SK-N-SH (cell line): ENCODE results near the gene ARFGAP1. TPM values are rescaled to one million over a fixed set of nuclear protein-coding genes. Genes with fewer than 3 reads are reported as not detected.

Experiments used
- CTCF ChIA-PET: fragments of 300-600, 350-600 bp; formaldehyde crosslinking; extraction: SDS; loops from one replicate; lab custom pipeline; 2021; lab: Yijun Ruan, JAX
- POLR2A ChIA-PET: fragments of 350-600 bp; sonication (Branson Sonifier 250); formaldehyde crosslinking; extraction: SDS; loops from one replicate; lab custom pipeline; 2020; ENCODE audit warnings: antibody characterized with exemption, inconsistent platforms; lab: Yijun Ruan, JAX
- DNase-seq: peaks from one replicate; pipeline ENCODE4 v3.0.0; 2012
- H2AFZ ChIP-seq: fragments of 200-600 bp; sonication (generic); 2 replicates; pipeline ENCODE4 v1.8.1; 2016; ENCODE audit warnings: antibody characterized with exemption, mild to moderate bottlenecking, low read depth
- H3F3A ChIP-seq: fragments of 200-600 bp; sonication (generic); replicated peaks from 2 replicates; pipeline ENCODE3; 2016; ENCODE audit warnings: antibody characterized with exemption, mild to moderate bottlenecking; ENCODE audit not compliant: insufficient read depth
- H3K27ac ChIP-seq, 2 experiments: fragments of 200-500 bp in 1 of 2; fragments of 200-600 bp in 1 of 2; sonication (Bioruptor generic) in 1 of 2; sonication (generic), shearing (Covaris generic) in 1 of 2; 2 replicates each; pipeline versions ENCODE4 v1.5.1 to v1.6.1; 2014 to 2016; ENCODE audit warnings: low read depth in 2 of 2, inconsistent platforms in 1 of 2, low read length in 1 of 2, mild to moderate bottlenecking in 1 of 2, mixed read lengths in 1 of 2
- H3K27me3 ChIP-seq: fragments of 200-600 bp; sonication (generic), shearing (Covaris generic); 2 replicates; pipeline ENCODE4 v1.6.1; 2016; ENCODE audit warnings: mixed run types; ENCODE audit not compliant: insufficient read depth
- H3K36me3 ChIP-seq, 2 experiments: fragments of 200-500 bp in 1 of 2; fragments of 200-600 bp in 1 of 2; sonication (Bioruptor generic) in 1 of 2; sonication (generic) in 1 of 2; replicated peaks in 1 of 2; 2 replicates each; pipeline versions ENCODE3 to v1.5.1; 2014 to 2016; ENCODE audit warnings: low read length in 1 of 2, mild to moderate bottlenecking in 1 of 2; ENCODE audit not compliant: insufficient read depth in 2 of 2, control insufficient read depth in 1 of 2
- H3K4me1 ChIP-seq, 2 experiments: fragments of 200-500 bp in 1 of 2; fragments of 200-600 bp in 1 of 2; sonication (Bioruptor generic) in 1 of 2; sonication (generic), shearing (Covaris generic) in 1 of 2; 2 replicates each; pipeline versions ENCODE4 v1.5.1 to v1.6.1; 2014 to 2016; ENCODE audit warnings: low read depth in 1 of 2, low read length in 1 of 2, mixed run types in 1 of 2; ENCODE audit not compliant: insufficient read depth in 2 of 2, control insufficient read depth in 1 of 2
- H3K4me2 ChIP-seq: fragments of 200-600 bp; sonication (generic), shearing (Covaris generic); 2 replicates; pipeline ENCODE4 v1.6.1; 2017; ENCODE audit warnings: mixed run types
- H3K4me3 ChIP-seq, 2 experiments: fragments of 200-500 bp in 1 of 2; fragments of 200-600 bp in 1 of 2; sonication (Bioruptor generic) in 1 of 2; sonication (generic), shearing (Covaris generic) in 1 of 2; 2 replicates each; pipeline versions ENCODE4 v1.5.1 to v1.8.1; 2014 to 2016; ENCODE audit warnings: low read depth in 2 of 2, inconsistent platforms in 1 of 2, low read length in 1 of 2, mild to moderate bottlenecking in 1 of 2, mixed read lengths in 1 of 2, moderate library complexity in 1 of 2
- H3K79me2 ChIP-seq: fragments of 200-600 bp; sonication (generic); 2 replicates; pipeline ENCODE4 v1.8.1; 2017; ENCODE audit warnings: mild to moderate bottlenecking; ENCODE audit not compliant: insufficient read depth
- H3K9ac ChIP-seq: fragments of 200-600 bp; sonication (generic); 2 replicates; pipeline ENCODE4 v1.6.1; 2017; ENCODE audit warnings: mixed run types
- H3K9me2 ChIP-seq: fragments of 200-600 bp; sonication (generic); 2 replicates; pipeline ENCODE4 v1.6.1; 2017; ENCODE audit warnings: mixed run types
- H3K9me3 ChIP-seq: fragments of 200-600 bp; sonication (generic); 2 replicates; pipeline ENCODE4 v1.6.1; 2017; ENCODE audit warnings: mixed run types, mild to moderate bottlenecking, moderate library complexity
- H4K20me1 ChIP-seq: fragments of 200-600 bp; sonication (generic); 2 replicates; pipeline ENCODE4 v1.6.1; 2017; ENCODE audit warnings: mild to moderate bottlenecking, mixed run types; ENCODE audit not compliant: insufficient read depth
- CHD2 ChIP-seq: fragments of 150-350 bp; IDR thresholded peaks from 2 replicates; pipeline ENCODE4 v1.6.1; 2018; ENCODE audit warnings: low read length; ENCODE audit not compliant: partially characterized antibody
- ELF1 ChIP-seq: IDR thresholded peaks from 2 replicates; pipeline ENCODE4 v1.4.0; 2012
- EP300 ChIP-seq, 2 experiments: IDR thresholded peaks; 2 replicates each; pipeline versions ENCODE4 v1.4.0 to v1.6.1; 2012; ENCODE audit warnings: borderline replicate concordance in 1 of 2, low read depth in 1 of 2, low read length in 1 of 2
- FOSL2 ChIP-seq: IDR thresholded peaks from 2 replicates; pipeline ENCODE4 v1.4.0; 2012; ENCODE audit warnings: low read depth, mild to moderate bottlenecking, moderate library complexity, borderline replicate concordance
- FOXJ3 ChIP-seq: sonication (generic); formaldehyde crosslinking; IDR thresholded peaks from 2 replicates; pipeline ENCODE4 v1.5.1; 2020; ENCODE audit warnings: mild to moderate bottlenecking, missing genetic modification reagents
- GABPA ChIP-seq: IDR thresholded peaks from 2 replicates; pipeline ENCODE4 v1.4.0; 2012; ENCODE audit warnings: low read depth, mild to moderate bottlenecking
- MEF2A ChIP-seq: IDR thresholded peaks from 2 replicates; pipeline ENCODE4 v1.4.0; 2012; ENCODE audit warnings: low read depth, borderline replicate concordance
- MXI1 ChIP-seq: IDR thresholded peaks from 2 replicates; pipeline ENCODE4 v1.6.1; 2012; ENCODE audit warnings: mild to moderate bottlenecking, low read depth, low read length, improper control_type of control experiment
- NFIC ChIP-seq: IDR thresholded peaks from 2 replicates; pipeline ENCODE4 v1.4.0; 2012; ENCODE audit warnings: borderline replicate concordance
- NRF1 ChIP-seq: IDR thresholded peaks from 2 replicates; pipeline ENCODE4 v1.6.1; 2012; ENCODE audit warnings: low read depth, mild to moderate bottlenecking, low read length
- PBX3 ChIP-seq: IDR thresholded peaks from 2 replicates; pipeline ENCODE4; 2012
- POLR2AphosphoS5 ChIP-seq: IDR thresholded peaks from 2 replicates; pipeline ENCODE4 v1.6.1; 2012; ENCODE audit warnings: low read depth, low read length
- RAD21 ChIP-seq: IDR thresholded peaks from 2 replicates; pipeline ENCODE4 v1.6.1; 2012; ENCODE audit warnings: mild to moderate bottlenecking, low read length
- RFX5 ChIP-seq: IDR thresholded peaks from 2 replicates; pipeline ENCODE4 v1.6.1; 2012; ENCODE audit warnings: mild to moderate bottlenecking, improper control_type of control experiment, low read length
- SIN3A ChIP-seq: IDR thresholded peaks from 2 replicates; pipeline ENCODE4 v1.6.1; 2012; ENCODE audit warnings: low read depth, mild to moderate bottlenecking, low read length, moderate library complexity, borderline replicate concordance
- TCF12 ChIP-seq: IDR thresholded peaks from 2 replicates; pipeline ENCODE4 v1.4.0; 2012
- TEAD4 ChIP-seq: IDR thresholded peaks from 2 replicates; pipeline ENCODE4 v1.4.0; 2012; ENCODE audit warnings: mild to moderate bottlenecking, borderline replicate concordance; ENCODE audit not compliant: insufficient read depth
- YY1 ChIP-seq: IDR thresholded peaks from 2 replicates; pipeline ENCODE4 v1.4.0; 2012; ENCODE audit warnings: low read depth, mild to moderate bottlenecking
- WGBS: methylation state at CpG from one replicate; pipeline ENCODE4 v1.1.6; 2017; ENCODE audit warnings: low lambda C conversion rate; 5-methylcytosine and 5-hydroxymethylcytosine counted together
- polyA plus RNA-seq, 3 experiments: library from polyadenylated mRNA; depleted of rRNA; stranded (reverse); fragments of >200 nt; gene quantifications; 2 replicates each; pipeline ENCODE4 v1.2.3, GENCODE V29; 2012
- TF ChIP-seq, protein P1 (sequence below): IDR thresholded peaks from 2 replicates; pipeline ENCODE4 v1.6.1; 2012; ENCODE audit warnings: mild to moderate bottlenecking, low read depth, low read length, moderate library complexity
- TF ChIP-seq, protein P2 (sequence below): IDR thresholded peaks from 2 replicates; pipeline ENCODE4 v1.4.0; 2012; ENCODE audit warnings: low read depth

Gene ARFGAP1
- polyA plus RNA-seq, 1 of the 3 experiments (the other 2 are of a cell fraction): 72.7 TPM

DNA sequence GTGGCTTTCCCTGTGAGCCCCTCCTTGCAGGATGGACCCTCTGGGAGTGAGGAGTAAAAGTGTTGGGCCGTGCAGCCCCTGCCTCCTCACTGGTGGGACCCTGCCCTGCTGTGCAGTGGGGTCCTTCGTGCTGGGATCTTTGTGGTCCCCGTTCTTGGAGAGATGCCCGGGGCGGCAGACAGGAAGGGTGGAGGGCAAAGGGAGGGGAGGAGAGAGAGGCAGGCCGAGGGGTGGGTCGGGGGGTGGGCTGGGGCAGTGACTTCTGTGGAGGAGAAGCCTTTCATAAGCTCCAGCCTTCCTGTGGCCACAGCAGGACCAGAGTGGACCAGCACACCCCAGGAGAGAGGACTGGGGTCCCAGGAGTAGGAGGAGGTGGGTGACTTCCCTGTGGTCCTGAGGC, 20.3 kb downstream of the ARFGAP1 start, which contains the start of gene COL20A1:
COL20A1 (plus strand) TSS at position 283 of the 400 bp plus-strand sequence. CDS start 1,922 bp downstream, outside the sequence.
- no peak within 1 kb of the TSS for H2AFZ ChIP-seq
- CTCF ChIA-PET: interaction anchor here (1.2 to 7.2 kb wide), 5 partner anchors 17 to 90 kb away, joined by 3 to 73 read pairs (median 13); no protein-coding TSS in a partner anchor
- H3K4me2 ChIP-seq: no peak within 1 kb of the TSS
- no peaks in the 10 kb centered on the region for H3K79me2 ChIP-seq
- H3K4me3 ChIP-seq: no peak within 1 kb of the TSS
- peak; percentile 67 for DNase-seq
- peaks cover 21% of the 10 kb centered on the region; the same call in 1 of the 2 replicates for H4K20me1 ChIP-seq
- no peak for TF ChIP-seq RFX5
- TF ChIP-seq FOSL2: no peak
- TF ChIP-seq PBX3: no peak
- TF ChIP-seq, protein P1, sequence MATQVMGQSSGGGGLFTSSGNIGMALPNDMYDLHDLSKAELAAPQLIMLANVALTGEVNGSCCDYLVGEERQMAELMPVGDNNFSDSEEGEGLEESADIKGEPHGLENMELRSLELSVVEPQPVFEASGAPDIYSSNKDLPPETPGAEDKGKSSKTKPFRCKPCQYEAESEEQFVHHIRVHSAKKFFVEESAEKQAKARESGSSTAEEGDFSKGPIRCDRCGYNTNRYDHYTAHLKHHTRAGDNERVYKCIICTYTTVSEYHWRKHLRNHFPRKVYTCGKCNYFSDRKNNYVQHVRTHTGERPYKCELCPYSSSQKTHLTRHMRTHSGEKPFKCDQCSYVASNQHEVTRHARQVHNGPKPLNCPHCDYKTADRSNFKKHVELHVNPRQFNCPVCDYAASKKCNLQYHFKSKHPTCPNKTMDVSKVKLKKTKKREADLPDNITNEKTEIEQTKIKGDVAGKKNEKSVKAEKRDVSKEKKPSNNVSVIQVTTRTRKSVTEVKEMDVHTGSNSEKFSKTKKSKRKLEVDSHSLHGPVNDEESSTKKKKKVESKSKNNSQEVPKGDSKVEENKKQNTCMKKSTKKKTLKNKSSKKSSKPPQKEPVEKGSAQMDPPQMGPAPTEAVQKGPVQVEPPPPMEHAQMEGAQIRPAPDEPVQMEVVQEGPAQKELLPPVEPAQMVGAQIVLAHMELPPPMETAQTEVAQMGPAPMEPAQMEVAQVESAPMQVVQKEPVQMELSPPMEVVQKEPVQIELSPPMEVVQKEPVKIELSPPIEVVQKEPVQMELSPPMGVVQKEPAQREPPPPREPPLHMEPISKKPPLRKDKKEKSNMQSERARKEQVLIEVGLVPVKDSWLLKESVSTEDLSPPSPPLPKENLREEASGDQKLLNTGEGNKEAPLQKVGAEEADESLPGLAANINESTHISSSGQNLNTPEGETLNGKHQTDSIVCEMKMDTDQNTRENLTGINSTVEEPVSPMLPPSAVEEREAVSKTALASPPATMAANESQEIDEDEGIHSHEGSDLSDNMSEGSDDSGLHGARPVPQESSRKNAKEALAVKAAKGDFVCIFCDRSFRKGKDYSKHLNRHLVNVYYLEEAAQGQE: no peak
- no peak for TF ChIP-seq TCF12
- TF ChIP-seq NFIC: no peak
- TF ChIP-seq, protein P2, sequence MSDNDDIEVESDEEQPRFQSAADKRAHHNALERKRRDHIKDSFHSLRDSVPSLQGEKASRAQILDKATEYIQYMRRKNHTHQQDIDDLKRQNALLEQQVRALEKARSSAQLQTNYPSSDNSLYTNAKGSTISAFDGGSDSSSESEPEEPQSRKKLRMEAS: no peak
- TF ChIP-seq YY1: no peak
- POLR2A ChIA-PET: no interaction called here
- H3K27me3 ChIP-seq: peaks cover 22% of the 10 kb centered on the region
- no peaks in the 10 kb centered on the region for H3K9me3 ChIP-seq
- peaks cover 0 to 13% of the 10 kb centered on the region in 2 experiments for H3K36me3 ChIP-seq
- WGBS: 41% methylated on average over 7 of the region's 7 CpGs
- no peak within 1 kb of the TSS for H3K9ac ChIP-seq
- H3K4me1 ChIP-seq: no peaks in the 10 kb centered on the region; a peak in 1 of 4 replicates
- H3K9me2 ChIP-seq: no peaks in the 10 kb centered on the region
- no peak within 1 kb of the TSS for H3K27ac ChIP-seq
- peaks cover 4% of the 10 kb centered on the region for H3F3A ChIP-seq

DNA sequence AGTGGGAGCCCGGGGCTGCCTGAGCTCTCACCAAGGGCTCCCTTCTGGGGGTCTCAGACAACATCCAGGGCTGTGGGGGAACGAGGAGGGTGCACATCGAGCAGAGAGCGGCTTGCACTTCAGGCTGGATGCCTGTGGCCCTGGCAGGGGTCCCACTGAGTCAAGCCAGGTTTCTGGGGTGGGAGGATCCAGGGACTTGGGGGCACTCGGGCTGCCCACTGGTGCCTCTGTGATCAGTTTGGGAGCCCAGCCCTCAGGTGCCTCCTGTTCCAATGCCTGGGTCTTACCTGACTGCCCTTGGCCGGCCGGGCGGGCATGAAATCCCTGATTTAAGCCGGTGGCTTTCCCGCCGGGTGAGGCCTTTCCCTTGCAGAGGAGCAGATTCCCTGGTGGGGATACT, 20.8 kb downstream of the ARFGAP1 start:
- H3K36me3 ChIP-seq: peaks cover 0 to 10% of the 10 kb centered on the region in 2 experiments
- H3K27me3 ChIP-seq: peaks cover 27% of the 10 kb centered on the region
- no peak overlapping the region for H3K27ac ChIP-seq
- no peaks in the 10 kb centered on the region; a peak in 1 of 4 replicates for H3K4me1 ChIP-seq
- H3K9me3 ChIP-seq: no peaks in the 10 kb centered on the region
- no peaks in the 10 kb centered on the region for H3K79me2 ChIP-seq
- no peak overlapping the region for H3K9ac ChIP-seq
- no peak overlapping the region for H3K4me3 ChIP-seq
- ChIA-PET POLR2A (no interaction called here), CTCF (interaction anchor here (1.2 to 7.2 kb wide), 7 partner anchors 9 to 89 kb away, joined by 3 to 73 read pairs (median 13); no protein-coding TSS in a partner anchor)
- no peak for TF ChIP-seq MXI1
- no peak for TF ChIP-seq ELF1
- TF ChIP-seq NRF1: no peak
- no peak for TF ChIP-seq FOSL2
- no peak for TF ChIP-seq RAD21
- no peak for TF ChIP-seq TEAD4
- no peak for TF ChIP-seq MEF2A
- TF ChIP-seq GABPA: no peak
- TF ChIP-seq, protein P1: no peak
- TF ChIP-seq, protein P2: no peak
- TF ChIP-seq FOXJ3 (CRISPR knock-in tag): no peak
- no peak for TF ChIP-seq EP300 (IDR thresholded peaks at IDR 0.05; ENCODE audit: borderline replicate concordance in 1 of 2, low read depth in 1 of 2, low read length in 1 of 2)
- TF ChIP-seq POLR2AphosphoS5: no peak
- no peak for TF ChIP-seq CHD2
- TF ChIP-seq RFX5: no peak
- TF ChIP-seq SIN3A: no peak
- 71% methylated on average over 10 of the region's 11 CpGs for WGBS
- peaks cover 4% of the 10 kb centered on the region for H3F3A ChIP-seq
- peaks cover 21% of the 10 kb centered on the region; the same call in 1 of the 2 replicates for H4K20me1 ChIP-seq
- no peak overlapping the region for H3K4me2 ChIP-seq
- no peak overlapping the region for H2AFZ ChIP-seq
- no peak for DNase-seq
- H3K9me2 ChIP-seq: no peaks in the 10 kb centered on the region
